Keratinocyte (primary cell): ENCODE data around the gene MAP1LC3A.

Source experiments
- CTCF ChIP-seq, 3 experiments: IDR thresholded peaks in 1 of 3; conservative IDR thresholded peaks in 1 of 3; optimal IDR thresholded peaks in 1 of 3; 2 replicates in 2 of 3; 3 replicates in 1 of 3; pipeline versions ENCODE3 to v1.5.1; 2011; ENCODE audit warnings: low read length in 3 of 3, mild to moderate bottlenecking in 3 of 3, moderate library complexity in 2 of 3, control low read depth in 1 of 3, inconsistent platforms in 1 of 3; ENCODE audit not compliant: insufficient read depth in 2 of 3; ENCODE audit errors: extremely low read depth in 1 of 3
- EZH2 ChIP-seq: IDR thresholded peaks from one replicate; pipeline ENCODE4 v1.6.1; 2012; ENCODE audit warnings: inconsistent platforms, mild to moderate bottlenecking, low read length, moderate library complexity

GRCh38 chr20:34536798-34537394 lies 21.6 kb upstream of the MAP1LC3A start:
- no peak for TF ChIP-seq EZH2
- peak; percentile 28 to 72 (median 36) for TF ChIP-seq CTCF (optimal IDR thresholded peaks at IDR 0.05 in 1 of 3, IDR thresholded peaks at IDR 0.05 in 1 of 3, conservative IDR thresholded peaks at IDR 0.05 in 1 of 3; ENCODE audit: extremely low read depth in 1 of 3, insufficient read depth in 2 of 3, low read length in 3 of 3)
